HEK293 (cell line): Measurements from ENCODE around the gene KLK5.

Source experiments
- CTCF ChIA-PET: fragments of 350-600 bp; formaldehyde crosslinking; extraction: SDS; loops from one replicate; lab custom pipeline; 2021; ENCODE audit warnings: antibody characterized with exemption; lab: Yijun Ruan, JAX
- POLR2A ChIA-PET: fragments of 300-600 bp; formaldehyde crosslinking; extraction: SDS; loops from one replicate; lab custom pipeline; 2020; ENCODE audit warnings: antibody characterized with exemption, inconsistent platforms; lab: Yijun Ruan, JAX
- H3K27ac ChIP-seq: fragments of 200-500 bp; sonication (Bioruptor generic); 2 replicates; pipeline ENCODE4 v1.5.1; 2014; ENCODE audit warnings: low read depth, low read length, control low read depth, inconsistent platforms; ENCODE audit errors: extremely low read depth
- H3K36me3 ChIP-seq, 2 experiments: fragments of 200-500 bp in 1 of 2; sonication (Bioruptor generic) in 1 of 2; 1 replicate in 1 of 2; 2 replicates in 1 of 2; pipeline ENCODE4 v1.5.1; 2014 to 2017; ENCODE audit warnings: inconsistent platforms in 2 of 2, low read length in 2 of 2; ENCODE audit not compliant: control insufficient read depth in 2 of 2, insufficient read depth in 1 of 2
- H3K4me1 ChIP-seq: fragments of 200-500 bp; sonication (Bioruptor generic); 2 replicates; pipeline ENCODE4 v1.5.1; 2014; ENCODE audit warnings: mild to moderate bottlenecking, low read length, inconsistent platforms; ENCODE audit not compliant: control insufficient read depth, insufficient read depth
- H3K4me3 ChIP-seq: 2 replicates; pipeline ENCODE4 v1.5.1; 2011; ENCODE audit warnings: low read depth, mild to moderate bottlenecking, control low read depth, low read length, moderate library complexity
- H3K9me3 ChIP-seq: fragments of 200-500 bp; sonication (Bioruptor generic); 2 replicates; pipeline ENCODE4 v1.5.1; 2014; ENCODE audit warnings: low read depth, low read length, inconsistent platforms; ENCODE audit not compliant: control insufficient read depth, insufficient read depth
- BCL11A ChIP-seq: fragments of 450-650 bp; formaldehyde crosslinking; IDR thresholded peaks from 2 replicates; pipeline ENCODE4 v1.5.1; 2016; ENCODE audit warnings: low read depth, missing biosample characterization, missing genetic modification characterization
- CTCF ChIP-seq: fragments of 450-650 bp; formaldehyde crosslinking; IDR thresholded peaks from 2 replicates; pipeline ENCODE4 v1.5.1; 2016; ENCODE audit warnings: missing biosample characterization, missing genetic modification characterization
- KLF10 ChIP-seq: fragments of 450-650 bp; IDR thresholded peaks from 2 replicates; pipeline ENCODE4 v1.5.1; 2018; ENCODE audit warnings: missing biosample characterization, mild to moderate bottlenecking, missing genetic modification characterization
- PRDM10 ChIP-seq: fragments of 450-650 bp; formaldehyde crosslinking; IDR thresholded peaks from 2 replicates; pipeline ENCODE4 v1.5.1; 2016; ENCODE audit warnings: missing biosample characterization, missing genetic modification characterization
- RBAK ChIP-seq: fragments of 450-650 bp; formaldehyde crosslinking; IDR thresholded peaks from 2 replicates; pipeline ENCODE4 v1.5.1; 2016; ENCODE audit warnings: missing biosample characterization, missing genetic modification characterization
- TCF7L2 ChIP-seq: IDR thresholded peaks from 2 replicates; pipeline ENCODE4 v1.6.1; 2011; ENCODE audit warnings: low read depth, mild to moderate bottlenecking, inconsistent platforms, low read length, moderate library complexity, borderline replicate concordance
- ZBTB21 ChIP-seq: fragments of 450-650 bp; formaldehyde crosslinking; IDR thresholded peaks from 2 replicates; pipeline ENCODE4 v1.5.1; 2017; ENCODE audit warnings: missing biosample characterization, missing genetic modification characterization
- ZEB2 ChIP-seq: fragments of 450-650 bp; formaldehyde crosslinking; IDR thresholded peaks from 2 replicates; pipeline ENCODE4 v1.5.1; 2016; ENCODE audit warnings: missing biosample characterization, missing genetic modification characterization
- ZFP37 ChIP-seq: fragments of 450-650 bp; formaldehyde crosslinking; IDR thresholded peaks from 2 replicates; pipeline ENCODE4 v1.5.1; 2016; ENCODE audit warnings: missing biosample characterization, missing genetic modification characterization
- ZNF155 ChIP-seq: fragments of 450-650 bp; formaldehyde crosslinking; IDR thresholded peaks from 2 replicates; pipeline ENCODE4 v1.5.1; 2016; ENCODE audit warnings: missing biosample characterization, missing genetic modification characterization
- ZNF157 ChIP-seq: fragments of 450-650 bp; formaldehyde crosslinking; IDR thresholded peaks from 2 replicates; pipeline ENCODE4 v1.5.1; 2016; ENCODE audit warnings: missing biosample characterization, missing genetic modification characterization
- ZNF223 ChIP-seq: fragments of 450-650 bp; formaldehyde crosslinking; IDR thresholded peaks from 2 replicates; pipeline ENCODE4 v1.5.1; 2016; ENCODE audit warnings: missing biosample characterization, missing genetic modification characterization
- ZNF292 ChIP-seq: fragments of 450-650 bp; formaldehyde crosslinking; IDR thresholded peaks from 2 replicates; pipeline ENCODE4 v1.5.1; 2016; ENCODE audit warnings: low read depth, missing biosample characterization, missing genetic modification characterization, borderline replicate concordance
- ZNF354C ChIP-seq: fragments of 450-650 bp; formaldehyde crosslinking; IDR thresholded peaks from 2 replicates; pipeline ENCODE4 v1.5.1; 2016; ENCODE audit warnings: missing biosample characterization, missing genetic modification characterization, low read depth, borderline replicate concordance
- ZNF394 ChIP-seq: fragments of 450-650 bp; formaldehyde crosslinking; IDR thresholded peaks from 2 replicates; pipeline ENCODE4 v1.5.1; 2016; ENCODE audit warnings: missing biosample characterization, missing genetic modification characterization, mild to moderate bottlenecking, moderate library complexity, borderline replicate concordance
- ZNF404 ChIP-seq: fragments of 450-650 bp; formaldehyde crosslinking; IDR thresholded peaks from 2 replicates; pipeline ENCODE4 v1.5.1; 2017; ENCODE audit warnings: missing biosample characterization, missing genetic modification characterization
- ZNF501 ChIP-seq: fragments of 450-650 bp; formaldehyde crosslinking; IDR thresholded peaks from 2 replicates; pipeline ENCODE4 v1.5.1; 2016; ENCODE audit warnings: missing biosample characterization, missing genetic modification characterization
- ZNF629 ChIP-seq: fragments of 450-650 bp; formaldehyde crosslinking; IDR thresholded peaks from 2 replicates; pipeline ENCODE4 v1.5.1; 2017; ENCODE audit warnings: missing biosample characterization, missing genetic modification characterization
- ZNF677 ChIP-seq: fragments of 450-650 bp; IDR thresholded peaks from 2 replicates; pipeline ENCODE4 v1.5.0; 2018; ENCODE audit warnings: missing biosample characterization, mild to moderate bottlenecking, missing genetic modification characterization, moderate library complexity
- ZNF768 ChIP-seq: fragments of 450-650 bp; formaldehyde crosslinking; IDR thresholded peaks from 2 replicates; pipeline ENCODE4 v1.5.1; 2018; ENCODE audit warnings: missing biosample characterization, mild to moderate bottlenecking, missing genetic modification characterization
- TF ChIP-seq, protein P1 (sequence below): fragments of 450-650 bp; formaldehyde crosslinking; IDR thresholded peaks from 2 replicates; pipeline ENCODE4 v1.5.1; 2016; ENCODE audit warnings: missing biosample characterization, missing genetic modification characterization
- TF ChIP-seq, protein P2 (sequence below): fragments of 450-650 bp; formaldehyde crosslinking; IDR thresholded peaks from 2 replicates; pipeline ENCODE4 v1.5.1; 2016; ENCODE audit warnings: missing biosample characterization, missing genetic modification characterization, borderline replicate concordance
- TF ChIP-seq, protein P3 (sequence below): fragments of 450-650 bp; formaldehyde crosslinking; IDR thresholded peaks from 2 replicates; pipeline ENCODE4 v1.5.1; 2017; ENCODE audit warnings: missing biosample characterization, missing genetic modification characterization
- TF ChIP-seq, protein P4 (sequence below): fragments of 450-650 bp; formaldehyde crosslinking; IDR thresholded peaks from 2 replicates; pipeline ENCODE4 v1.5.1; 2016; ENCODE audit warnings: missing biosample characterization, missing genetic modification characterization

KLK5 gene

DNA sequence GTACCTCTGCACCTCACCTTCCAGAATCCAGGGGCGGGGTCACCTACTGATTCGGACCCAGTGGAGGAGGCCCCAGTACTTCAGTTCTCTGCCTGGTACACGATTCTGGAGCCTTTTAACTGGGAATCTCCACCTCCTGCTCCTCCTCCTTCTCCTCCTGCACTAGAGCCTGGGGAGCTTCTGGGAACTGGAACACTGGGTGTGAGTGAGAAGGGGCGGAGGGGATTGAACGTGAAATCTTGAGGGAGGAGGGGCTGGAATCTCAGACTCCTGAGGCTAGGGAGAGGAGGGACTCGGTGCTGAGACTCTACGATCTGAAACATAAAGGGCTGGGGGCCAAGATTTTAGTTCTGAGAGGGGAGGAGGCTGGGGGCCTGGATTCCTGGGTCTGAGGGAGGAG, 48.7 kb upstream of the KLK5 start, which contains the start of gene KLK8:
Gene KLK8 (minus strand): TSS at position 90 of the 400 bp plus-strand sequence. CDS start 437 bp downstream, outside the sequence.
- no peaks in the 10 kb centered on the region for H3K4me1 ChIP-seq
- no peaks in the 10 kb centered on the region for H3K36me3 ChIP-seq
- TF ChIP-seq, protein P1, sequence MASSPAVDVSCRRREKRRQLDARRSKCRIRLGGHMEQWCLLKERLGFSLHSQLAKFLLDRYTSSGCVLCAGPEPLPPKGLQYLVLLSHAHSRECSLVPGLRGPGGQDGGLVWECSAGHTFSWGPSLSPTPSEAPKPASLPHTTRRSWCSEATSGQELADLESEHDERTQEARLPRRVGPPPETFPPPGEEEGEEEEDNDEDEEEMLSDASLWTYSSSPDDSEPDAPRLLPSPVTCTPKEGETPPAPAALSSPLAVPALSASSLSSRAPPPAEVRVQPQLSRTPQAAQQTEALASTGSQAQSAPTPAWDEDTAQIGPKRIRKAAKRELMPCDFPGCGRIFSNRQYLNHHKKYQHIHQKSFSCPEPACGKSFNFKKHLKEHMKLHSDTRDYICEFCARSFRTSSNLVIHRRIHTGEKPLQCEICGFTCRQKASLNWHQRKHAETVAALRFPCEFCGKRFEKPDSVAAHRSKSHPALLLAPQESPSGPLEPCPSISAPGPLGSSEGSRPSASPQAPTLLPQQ, result no peak
- TF ChIP-seq CTCF, result no peak
- no peak for TF ChIP-seq TCF7L2
- TF ChIP-seq, protein P2, sequence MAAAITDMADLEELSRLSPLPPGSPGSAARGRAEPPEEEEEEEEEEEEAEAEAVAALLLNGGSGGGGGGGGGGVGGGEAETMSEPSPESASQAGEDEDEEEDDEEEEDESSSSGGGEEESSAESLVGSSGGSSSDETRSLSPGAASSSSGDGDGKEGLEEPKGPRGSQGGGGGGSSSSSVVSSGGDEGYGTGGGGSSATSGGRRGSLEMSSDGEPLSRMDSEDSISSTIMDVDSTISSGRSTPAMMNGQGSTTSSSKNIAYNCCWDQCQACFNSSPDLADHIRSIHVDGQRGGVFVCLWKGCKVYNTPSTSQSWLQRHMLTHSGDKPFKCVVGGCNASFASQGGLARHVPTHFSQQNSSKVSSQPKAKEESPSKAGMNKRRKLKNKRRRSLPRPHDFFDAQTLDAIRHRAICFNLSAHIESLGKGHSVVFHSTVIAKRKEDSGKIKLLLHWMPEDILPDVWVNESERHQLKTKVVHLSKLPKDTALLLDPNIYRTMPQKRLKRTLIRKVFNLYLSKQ (tag by site-specific recombination), result no peak
- TF ChIP-seq ZNF501 (tag by site-specific recombination), result no peak
- TF ChIP-seq ZNF677, result no peak
- no peak for TF ChIP-seq ZNF223
- no peak for TF ChIP-seq ZNF768 (tag by site-specific recombination)
- TF ChIP-seq RBAK, result no peak
- no peak for TF ChIP-seq BCL11A (tag by site-specific recombination)
- TF ChIP-seq KLF10 (tag by site-specific recombination), result no peak
- TF ChIP-seq ZNF394, result no peak
- TF ChIP-seq ZNF354C (tag by site-specific recombination), result no peak
- H3K27ac ChIP-seq, result no peak within 1 kb of the TSS
- POLR2A ChIA-PET, result no interaction called here
- CTCF ChIA-PET, result interaction anchor here (0.6 to 1.8 kb wide), 2 partner anchors 16 to 80 kb away, joined by 3 to 7 read pairs; no protein-coding TSS in a partner anchor
- H3K9me3 ChIP-seq, result no peaks in the 10 kb centered on the region
- no peak within 1 kb of the TSS for H3K4me3 ChIP-seq

DNA sequence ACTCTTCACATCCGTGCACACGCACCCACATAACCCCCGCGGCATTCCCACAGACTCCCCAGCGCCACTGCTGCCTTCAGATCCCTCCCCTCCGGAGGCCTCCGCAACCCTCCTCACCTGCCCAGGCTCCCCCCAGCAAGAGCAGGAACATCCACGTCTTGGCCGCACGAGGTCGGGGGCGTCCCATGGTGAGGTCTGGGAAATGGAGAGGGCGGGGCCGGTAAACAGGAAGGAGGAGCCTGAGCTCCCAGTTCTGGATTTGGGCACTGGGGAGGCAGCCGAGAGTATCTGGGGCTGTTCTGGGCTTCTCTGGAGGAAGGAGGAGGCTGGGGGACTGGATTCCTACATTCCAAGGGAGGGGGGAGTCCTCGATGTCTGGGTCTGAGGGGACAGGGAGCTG, 48.1 kb upstream of the KLK5 start:
- Histone ChIP-seq H3K4me3 (no peak overlapping the region), H3K4me1 (no peaks in the 10 kb centered on the region), H3K9me3 (no peaks in the 10 kb centered on the region), H3K36me3 (no peaks in the 10 kb centered on the region), H3K27ac (no peak overlapping the region)
- ChIA-PET POLR2A (no interaction called here), CTCF (interaction anchor here (0.7 to 1.8 kb wide), 2 partner anchors 16 to 66 kb away, joined by 3 to 7 read pairs; no protein-coding TSS in a partner anchor)
- TF ChIP-seq PRDM10 (no peak), ZNF629 (no peak), ZFP37 (tag by site-specific recombination) (no peak), ZBTB21 (tag by site-specific recombination) (no peak), ZNF404 (tag by site-specific recombination) (no peak), ZNF157 (tag by site-specific recombination) (no peak), ZEB2 (no peak), ZNF155 (tag by site-specific recombination) (no peak), ZNF292 (tag by site-specific recombination) (no peak)
- TF ChIP-seq, protein P3, sequence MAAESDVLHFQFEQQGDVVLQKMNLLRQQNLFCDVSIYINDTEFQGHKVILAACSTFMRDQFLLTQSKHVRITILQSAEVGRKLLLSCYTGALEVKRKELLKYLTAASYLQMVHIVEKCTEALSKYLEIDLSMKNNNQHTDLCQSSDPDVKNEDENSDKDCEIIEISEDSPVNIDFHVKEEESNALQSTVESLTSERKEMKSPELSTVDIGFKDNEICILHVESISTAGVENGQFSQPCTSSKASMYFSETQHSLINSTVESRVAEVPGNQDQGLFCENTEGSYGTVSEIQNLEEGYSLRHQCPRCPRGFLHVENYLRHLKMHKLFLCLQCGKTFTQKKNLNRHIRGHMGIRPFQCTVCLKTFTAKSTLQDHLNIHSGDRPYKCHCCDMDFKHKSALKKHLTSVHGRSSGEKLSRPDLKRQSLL (tag by site-specific recombination), result no peak
- TF ChIP-seq, protein P4, sequence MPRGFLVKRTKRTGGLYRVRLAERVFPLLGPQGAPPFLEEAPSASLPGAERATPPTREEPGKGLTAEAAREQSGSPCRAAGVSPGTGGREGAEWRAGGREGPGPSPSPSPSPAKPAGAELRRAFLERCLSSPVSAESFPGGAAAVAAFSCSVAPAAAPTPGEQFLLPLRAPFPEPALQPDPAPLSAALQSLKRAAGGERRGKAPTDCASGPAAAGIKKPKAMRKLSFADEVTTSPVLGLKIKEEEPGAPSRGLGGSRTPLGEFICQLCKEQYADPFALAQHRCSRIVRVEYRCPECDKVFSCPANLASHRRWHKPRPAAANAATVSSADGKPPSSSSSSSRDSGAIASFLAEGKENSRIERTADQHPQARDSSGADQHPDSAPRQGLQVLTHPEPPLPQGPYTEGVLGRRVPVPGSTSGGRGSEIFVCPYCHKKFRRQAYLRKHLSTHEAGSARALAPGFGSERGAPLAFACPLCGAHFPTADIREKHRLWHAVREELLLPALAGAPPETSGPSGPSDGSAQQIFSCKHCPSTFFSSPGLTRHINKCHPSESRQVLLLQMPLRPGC (tag by site-specific recombination), result no peak
